ENCODE results near the gene E2F6. TPM values are rescaled to one million over a fixed set of nuclear protein-coding genes. Genes with fewer than 3 reads are reported as not detected.
"Not testable (repeated sequence)": the region's sequence is repeated elsewhere in the genome, so short reads cannot be mapped to it uniquely, and the experiment has no call there.

Gene E2F6
- total RNA-seq, 1 experiment from 2014 or later = 22.0 TPM

- no peak for DNase-seq (ENCODE audit: low read depth)
Observed at GRCh38 chr2:11412449-11412810, 53.5 kb downstream of the E2F6 start.

GRCh38 chr2:11411768-11412448, 54.1 kb downstream of the E2F6 start:
- peak; percentile 67 for DNase-seq (ENCODE audit: low read depth)

- no peak for DNase-seq (ENCODE audit: low read depth)
Observed at GRCh38 chr2:11411244-11411643, 54.7 kb downstream of the E2F6 start.

- no peak for DNase-seq (ENCODE audit: low read depth)
Observed at GRCh38 chr2:11410101-11410500, 55.9 kb downstream of the E2F6 start.

GRCh38 chr2:11409572-11409959, 56.4 kb downstream of the E2F6 start:
- DNase-seq (ENCODE audit: low read depth) = no peak

- DNase-seq (ENCODE audit: low read depth) = peak; percentile 42
Observed at GRCh38 chr2:11408959-11409571, 56.9 kb downstream of the E2F6 start.

GRCh38 chr2:11407413-11407812, 58.5 kb downstream of the E2F6 start:
- no peak for DNase-seq (ENCODE audit: low read depth)

- DNase-seq (ENCODE audit: low read depth) = peak; percentile 86
Observed at GRCh38 chr2:11406958-11407381, 59.0 kb downstream of the E2F6 start.

GRCh38 chr2:11406267-11406957, 59.5 kb downstream of the E2F6 start:
- DNase-seq (ENCODE audit: low read depth) = no peak

GRCh38 chr2:11405599-11406266, 60.2 kb downstream of the E2F6 start:
- DNase-seq (ENCODE audit: low read depth) = no peak

- DNase-seq (ENCODE audit: low read depth) = not testable (repeated sequence)
Observed at GRCh38 chr2:11405074-11405406, 60.9 kb downstream of the E2F6 start.

- DNase-seq (ENCODE audit: low read depth) = no peak
Observed at GRCh38 chr2:11404376-11405073, 61.4 kb downstream of the E2F6 start.

- no peak for DNase-seq (ENCODE audit: low read depth)
Observed at GRCh38 chr2:11402436-11402835, 63.5 kb downstream of the E2F6 start.

GRCh38 chr2:11399438-11399762, 66.6 kb downstream of the E2F6 start:
- no peak for DNase-seq (ENCODE audit: low read depth)

- DNase-seq (ENCODE audit: low read depth) = no peak
Observed at GRCh38 chr2:11398750-11399437, 67.1 kb downstream of the E2F6 start.

GRCh38 chr2:11397513-11397912, 68.4 kb downstream of the E2F6 start:
- DNase-seq (ENCODE audit: low read depth) = peak; percentile 60

GRCh38 chr2:11396467-11397445, 69.2 kb downstream of the E2F6 start:
- peak; percentile 37 for DNase-seq (ENCODE audit: low read depth)

- DNase-seq (ENCODE audit: low read depth) = no peak
Observed at GRCh38 chr2:11396021-11396420, 69.9 kb downstream of the E2F6 start.

- DNase-seq (ENCODE audit: low read depth) = no peak
Observed at GRCh38 chr2:11395389-11395788, 70.6 kb downstream of the E2F6 start.
